B cell (primary cell): ENCODE results near the gene C1orf198. TPM values are rescaled to one million over a fixed set of nuclear protein-coding genes. Genes with fewer than 3 reads are reported as not detected.

ENCODE experiments used
- ATAC-seq: fragments of 200-7000 bp; cut with Tn5 transposase; one replicate; pipeline ENCODE4 v1.10.0; 2021; ENCODE audit warnings: low read depth, mild to moderate bottlenecking, moderate number of reproducible peaks, moderate library complexity
- CTCF ChIA-PET: fragments of 350-600 bp; sonication (Branson Sonifier 250); formaldehyde crosslinking; loops from one replicate; lab custom pipeline; 2021; ENCODE audit warnings: antibody characterized with exemption, inconsistent platforms; lab: Charles Lee
- POLR2A ChIA-PET: fragments of 350-600 bp; sonication (Branson Sonifier 250); formaldehyde crosslinking; loops from one replicate; lab custom pipeline; 2021; ENCODE audit warnings: antibody characterized with exemption; lab: Charles Lee
- DNase-seq: peaks from one replicate; pipeline ENCODE4 v3.0.0; 2013
- H2AFZ ChIP-seq: 2 replicates; pipeline ENCODE4 v1.6.1; 2012; ENCODE audit warnings: mild to moderate bottlenecking, low read depth, low read length; ENCODE audit not compliant: insufficient read depth, poor library complexity, severe bottlenecking
- H3K27ac ChIP-seq, 2 donors: 1 replicate in 1 of 2; 2 replicates in 1 of 2; pipeline ENCODE4 v1.5.1; 2012 to 2013; ENCODE audit warnings: low read length in 2 of 2, mild to moderate bottlenecking in 2 of 2, moderate library complexity in 1 of 2
- H3K27me3 ChIP-seq, 4 experiments: fragments of 200-600 bp in 1 of 4; sonication (generic) in 1 of 4; replicated peaks in 1 of 4; 1 replicate in 2 of 4; 2 replicates in 2 of 4; pipeline versions ENCODE4 v1.6.1 to v1.7.0; 2013 to 2016; ENCODE audit warnings: low read length in 3 of 4, mild to moderate bottlenecking in 2 of 4, mixed read lengths in 1 of 4, moderate library complexity in 1 of 4; ENCODE audit not compliant: insufficient read depth in 4 of 4, control insufficient read depth in 3 of 4; ENCODE audit errors: control extremely low read depth in 1 of 4
- H3K36me3 ChIP-seq, 2 experiments: replicated peaks in 1 of 2; 1 replicate in 1 of 2; 2 replicates in 1 of 2; pipeline versions ENCODE4 v1.6.1 to v1.7.1; 2013; ENCODE audit warnings: low read length in 1 of 2; ENCODE audit not compliant: insufficient read depth in 2 of 2, control insufficient read depth in 1 of 2; ENCODE audit errors: control extremely low read depth in 1 of 2, extremely low read depth in 1 of 2
- H3K4me1 ChIP-seq, 2 donors: fragments of 200-600 bp in 1 of 2; sonication (generic) in 1 of 2; 1 replicate in 1 of 2; 2 replicates in 1 of 2; pipeline versions ENCODE4 v1.5.1 to v1.6.1; 2013 to 2017; ENCODE audit warnings: low read length in 2 of 2; ENCODE audit not compliant: control insufficient read depth in 2 of 2, insufficient read depth in 2 of 2
- H3K4me2 ChIP-seq: replicated peaks from 2 replicates; pipeline ENCODE3; 2012; ENCODE audit warnings: mild to moderate bottlenecking, low read depth, low read length; ENCODE audit not compliant: poor library complexity, severe bottlenecking
- H3K4me3 ChIP-seq, 5 experiments: fragments of 200-600 bp in 1 of 5; sonication (generic) in 1 of 5; 1 replicate in 3 of 5; 2 replicates in 2 of 5; pipeline versions ENCODE4 v1.5.1 to v1.7.0; 2011 to 2016; ENCODE audit warnings: low read length in 4 of 5, mild to moderate bottlenecking in 4 of 5, low read depth in 2 of 5, control low read depth in 1 of 5, moderate library complexity in 1 of 5; ENCODE audit not compliant: insufficient read depth in 1 of 5; ENCODE audit errors: control extremely low read depth in 1 of 5, extremely low read depth in 1 of 5
- H3K79me2 ChIP-seq: fragments of 200-600 bp; sonication (generic); one replicate; pipeline ENCODE4 v1.6.0; 2016; ENCODE audit warnings: low read length; ENCODE audit not compliant: control insufficient read depth, insufficient read depth
- H3K9ac ChIP-seq: fragments of 200-600 bp; sonication (generic); 2 replicates; pipeline ENCODE4 v1.6.1; 2017; ENCODE audit warnings: mild to moderate bottlenecking, low read length, moderate library complexity
- H3K9me3 ChIP-seq, 3 donors: one replicate each; pipeline versions ENCODE4 v1.6.1 to v1.7.1; 2013; ENCODE audit warnings: low read length in 2 of 3; ENCODE audit not compliant: control insufficient read depth in 2 of 3, insufficient read depth in 1 of 3; ENCODE audit errors: control extremely low read depth in 1 of 3
- H4K20me1 ChIP-seq: 2 replicates; pipeline ENCODE4 v1.6.0; 2012; ENCODE audit warnings: mild to moderate bottlenecking, low read length; ENCODE audit not compliant: insufficient read depth, control insufficient read depth, poor library complexity, severe bottlenecking
- H3K27ac Mint-ChIP-seq: one replicate; pipeline ENCODE4 v1.8.0; 2021; ENCODE audit warnings: mixed read lengths
- H3K27me3 Mint-ChIP-seq: one replicate; pipeline ENCODE4 v1.8.0; 2021; ENCODE audit warnings: mixed read lengths
- H3K4me1 Mint-ChIP-seq: one replicate; pipeline ENCODE4 v1.8.0; 2021; ENCODE audit warnings: mixed read lengths
- H3K4me3 Mint-ChIP-seq: one replicate; pipeline ENCODE4 v1.8.0; 2021; ENCODE audit warnings: mixed read lengths
- H3K9me3 Mint-ChIP-seq: one replicate; pipeline ENCODE4 v1.8.0; 2022; ENCODE audit warnings: mixed read lengths; ENCODE audit not compliant: insufficient read depth
- CTCF ChIP-seq: fragments of 200-600 bp; IDR thresholded peaks from one replicate; pipeline ENCODE4 v1.8.0; 2022; ENCODE audit warnings: antibody characterized with exemption, mild to moderate bottlenecking
- EZH2 ChIP-seq: IDR thresholded peaks from 2 replicates; pipeline ENCODE4 v1.6.1; 2012; ENCODE audit warnings: borderline replicate concordance, low read depth, mild to moderate bottlenecking, moderate library complexity, low read length; ENCODE audit not compliant: insufficient read depth, poor library complexity, severe bottlenecking
- WGBS: methylation state at CpG from one replicate; pipeline ENCODE4 v1.1.5; 2013; ENCODE audit warnings: missing lambda C conversion rate; ENCODE audit not compliant: insufficient coverage; 5-methylcytosine and 5-hydroxymethylcytosine counted together
- intact Hi-C: fragments of 100-400 bp; cut with micrococcal nuclease; formaldehyde crosslinking; loops from one replicate; pipeline ENCODE4 v1.10.0; 2022
- polyA plus RNA-seq: library from polyadenylated mRNA; depleted of rRNA; stranded (reverse); fragments of >200 nt; gene quantifications from 2 replicates; pipeline ENCODE4 v1.2.3, GENCODE V29; 2012
- total RNA-seq, 2 donors: library from RNA; stranded (reverse); fragments of 120-200 nt in 1 of 2; gene quantifications; 1 replicate in 1 of 2; 2 replicates in 1 of 2; pipeline versions ENCODE4 v1.2.3 to v1.2.4, GENCODE V29; 2013 to 2022

Gene C1orf198
- total and polyA plus RNA-seq, 2 donors (not counting 1 experiment from before 2014, with no cell fraction given), result 1.0 to 6.6 TPM

GRCh38 chr1:230822092-230822581, 46.2 kb downstream of the C1orf198 start:
- H3K27me3 ChIP-seq, result no peaks in the 10 kb centered on the region
- H3K9me3 ChIP-seq, result no peaks in the 10 kb centered on the region

GRCh38 chr1:230821346-230821745, 47.0 kb downstream of the C1orf198 start:
- Histone ChIP-seq H3K4me1 (no peaks in the 10 kb centered on the region), H3K27ac (no peak overlapping the region), H4K20me1 (no peaks in the 10 kb centered on the region), H3K4me3 (no peak overlapping the region), H3K36me3 (no peaks in the 10 kb centered on the region), H2AFZ (no peak overlapping the region), H3K79me2 (no peaks in the 10 kb centered on the region), H3K4me2 (no peak overlapping the region), H3K9ac (no peak overlapping the region), H3K9me3 (no peaks in the 10 kb centered on the region), H3K27me3 (no peaks in the 10 kb centered on the region)
- H3K27ac Mint-ChIP-seq, result no peak overlapping the region
- TF ChIP-seq EZH2, result no peak
- intact Hi-C loops, result no loop called here
- no peaks in the 10 kb centered on the region for H3K9me3 Mint-ChIP-seq
- H3K4me3 Mint-ChIP-seq, result no peak overlapping the region
- ChIA-PET POLR2A (no interaction called here), CTCF (no interaction called here)
- no peak for ATAC-seq
- no peaks in the 10 kb centered on the region for H3K4me1 Mint-ChIP-seq
- 78% methylated on average over 4 of the region's 4 CpGs for WGBS
- DNase-seq, result no peak
- H3K27me3 Mint-ChIP-seq, result peaks cover 38% of the 10 kb centered on the region

More at GRCh38 chr1:230822092-230822581, 46.2 kb downstream of the C1orf198 start:
- no peaks in the 10 kb centered on the region for H3K79me2 ChIP-seq
- Mint-ChIP-seq H3K9me3 (no peaks in the 10 kb centered on the region), H3K27ac (no peak overlapping the region), H3K27me3 (peaks cover 35% of the 10 kb centered on the region), H3K4me3 (no peak overlapping the region), H3K4me1 (no peaks in the 10 kb centered on the region)
- H2AFZ ChIP-seq, result no peak overlapping the region
- H3K27ac ChIP-seq, result no peak overlapping the region
- no peak for TF ChIP-seq CTCF
- no peak for TF ChIP-seq EZH2
- DNase-seq (no peak), ATAC-seq (no peak)
- intact Hi-C loops, result no loop called here
- H3K9ac ChIP-seq, result no peak overlapping the region
- ChIA-PET CTCF (no interaction called here), POLR2A (no interaction called here)
- no peaks in the 10 kb centered on the region for H4K20me1 ChIP-seq
- no peak overlapping the region for H3K4me3 ChIP-seq
- 91% methylated on average over 12 of the region's 13 CpGs for WGBS
- H3K4me1 ChIP-seq, result no peaks in the 10 kb centered on the region
- H3K36me3 ChIP-seq, result no peaks in the 10 kb centered on the region
- no peak overlapping the region for H3K4me2 ChIP-seq
